Ovary (tissue), 9 donors: Measurements from ENCODE around the gene PRR16. TPM values are rescaled to one million over a fixed set of nuclear protein-coding genes. Genes with fewer than 3 reads are reported as not detected.
"Not testable (repeated sequence)": the region's sequence is repeated elsewhere in the genome, so short reads cannot be mapped to it uniquely, and the experiment has no call there.

Source experiments
- DNase-seq, 5 donors: peaks; one replicate each; pipeline ENCODE4 v3.0.0-alpha.2; 2019 to 2020
- H3K27ac ChIP-seq, 2 donors: fragments of 200-600 bp; one replicate each; pipeline versions ENCODE4 v1.5.1 to v1.8.0; 2019 to 2022
- H3K27me3 ChIP-seq: fragments of 200-600 bp; one replicate; pipeline ENCODE4 v1.8.0; 2022
- H3K36me3 ChIP-seq: fragments of 200-600 bp; sonication (generic); one replicate; pipeline ENCODE4 v1.5.1; 2019
- H3K4me1 ChIP-seq: one replicate; pipeline ENCODE4 v1.8.1; 2013; ENCODE audit warnings: mild to moderate bottlenecking, moderate library complexity; ENCODE audit not compliant: insufficient read depth
- H3K4me3 ChIP-seq: fragments of 200-600 bp; sonication (generic); one replicate; pipeline ENCODE4 v1.5.1; 2017
- H3K9me3 ChIP-seq, 2 donors: fragments of 200-600 bp in 1 of 2; sonication (generic) in 1 of 2; one replicate each; pipeline versions ENCODE4 v1.5.1 to v1.8.1; 2013 to 2019; ENCODE audit warnings: mild to moderate bottlenecking in 1 of 2, moderate library complexity in 1 of 2
- EP300 ChIP-seq: sonication (generic); formaldehyde crosslinking; IDR thresholded peaks from one replicate; pipeline ENCODE4 v1.6.1; 2017; ENCODE audit warnings: antibody characterized with exemption
- POLR2A ChIP-seq: fragments of 450-650 bp; IDR thresholded peaks from one replicate; pipeline ENCODE4 v1.6.1; 2017; ENCODE audit warnings: antibody characterized with exemption, mild to moderate bottlenecking, moderate library complexity
- WGBS, 3 donors: extraction: QIAGEN DNeasy Blood & Tissue Kit in 1 of 3; methylation state at CpG; one replicate each; pipeline versions ENCODE4 v1.1.5 to v1.1.7; 2013 to 2017; 5-methylcytosine and 5-hydroxymethylcytosine counted together
- intact Hi-C, 4 donors: fragments of 100-400 bp; cut with DNase I; formaldehyde crosslinking; loops; one replicate each; pipeline versions ENCODE4 v1.11.0 to v1.15.1; 2022 to 2023
- polyA plus RNA-seq, 2 donors: library from polyadenylated mRNA; stranded (reverse); fragments of 200-250 nt in 1 of 2; fragments of 350-450 nt in 1 of 2; fragmentation: Illumina TruSeq in 1 of 2; extraction: RNeasy Lipid Tissue Mini Kit (QIAGEN cat#74804) in 1 of 2; gene quantifications; one replicate each; pipeline ENCODE4 v1.2.3, GENCODE V29; 2013 to 2014
- total RNA-seq, 7 donors: library from RNA; depleted of rRNA in 2 of 7; stranded (reverse); fragments of >200 nt in 2 of 7; fragmentation: NEBNext Ultra II Directional in 3 of 7; extraction: Animal tissue kit (Norgen Biotek cat#: 25700) in 3 of 7; gene quantifications; one replicate each; pipeline versions ENCODE4 v1.1.0 to v1.2.4, GENCODE V29; 2016 to 2023
- TF ChIP-seq, protein P1 (sequence below), 3 donors: fragments of 450-650 bp in 2 of 3; fragments of 200-600 bp in 1 of 3; IDR thresholded peaks; one replicate each; pipeline versions ENCODE4 v1.5.1 to v1.8.0; 2016 to 2022; ENCODE audit warnings: antibody characterized with exemption in 3 of 3, mild to moderate bottlenecking in 1 of 3
- donor health status: DM: no; HTN: no; CAD: no; lungs with moderate emphysema.
- donor health status: DM: no; HTN: no; CAD: no.
- donor health status: Bipolar disorder and iron deficiency.
- donor health status: DM: yes; HTN: yes; CAD: no.
- donor health status: DM: no; HTN: no; CAD: no.
- donor health status: DM: yes; HTN: yes; CAD: no.

PRR16 gene
- total and polyA plus RNA-seq, 9 donors, result 1.5 to 11.0 (median 4.6) TPM

DNA sequence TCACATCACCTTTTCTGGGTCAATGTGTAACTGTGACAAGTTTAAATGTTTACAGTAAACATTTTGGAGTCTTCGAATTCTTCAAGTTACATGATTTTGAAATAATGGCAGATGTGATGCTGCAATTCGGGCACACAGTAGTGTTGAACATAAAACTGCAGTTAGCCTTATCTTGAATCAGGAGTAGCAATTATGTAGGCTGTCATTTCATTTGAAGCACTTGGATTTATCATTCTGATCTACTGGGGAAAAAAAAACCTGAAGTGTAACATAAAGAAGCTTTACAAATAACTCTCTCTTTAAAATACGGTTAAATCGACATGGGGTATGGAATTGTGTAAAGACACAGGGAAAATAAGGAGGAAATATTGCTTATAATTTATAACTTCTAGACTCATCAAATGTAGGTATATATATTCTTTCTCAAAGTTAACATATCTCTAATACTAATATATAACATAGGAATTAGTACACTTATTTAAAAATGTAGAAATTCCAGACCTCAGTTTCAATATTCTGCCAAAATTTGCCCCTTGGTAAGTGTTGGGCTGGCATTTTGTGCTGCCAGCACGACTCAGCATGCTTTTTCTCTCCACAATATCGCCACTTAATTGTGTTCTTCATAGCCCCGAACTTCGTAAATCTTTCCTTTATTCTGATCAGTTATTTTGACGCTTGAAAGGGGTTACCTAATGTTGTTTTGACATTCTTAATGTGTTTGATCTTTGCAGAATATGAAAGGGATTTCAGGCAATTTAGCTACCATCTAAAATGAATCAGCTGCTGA, 226.7 kb downstream of the PRR16 start:
- TF ChIP-seq EP300 (no peak), POLR2A (no peak)
- TF ChIP-seq, protein P1, sequence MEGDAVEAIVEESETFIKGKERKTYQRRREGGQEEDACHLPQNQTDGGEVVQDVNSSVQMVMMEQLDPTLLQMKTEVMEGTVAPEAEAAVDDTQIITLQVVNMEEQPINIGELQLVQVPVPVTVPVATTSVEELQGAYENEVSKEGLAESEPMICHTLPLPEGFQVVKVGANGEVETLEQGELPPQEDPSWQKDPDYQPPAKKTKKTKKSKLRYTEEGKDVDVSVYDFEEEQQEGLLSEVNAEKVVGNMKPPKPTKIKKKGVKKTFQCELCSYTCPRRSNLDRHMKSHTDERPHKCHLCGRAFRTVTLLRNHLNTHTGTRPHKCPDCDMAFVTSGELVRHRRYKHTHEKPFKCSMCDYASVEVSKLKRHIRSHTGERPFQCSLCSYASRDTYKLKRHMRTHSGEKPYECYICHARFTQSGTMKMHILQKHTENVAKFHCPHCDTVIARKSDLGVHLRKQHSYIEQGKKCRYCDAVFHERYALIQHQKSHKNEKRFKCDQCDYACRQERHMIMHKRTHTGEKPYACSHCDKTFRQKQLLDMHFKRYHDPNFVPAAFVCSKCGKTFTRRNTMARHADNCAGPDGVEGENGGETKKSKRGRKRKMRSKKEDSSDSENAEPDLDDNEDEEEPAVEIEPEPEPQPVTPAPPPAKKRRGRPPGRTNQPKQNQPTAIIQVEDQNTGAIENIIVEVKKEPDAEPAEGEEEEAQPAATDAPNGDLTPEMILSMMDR (IDR thresholded peaks at IDR 0.05), result no peak
- H3K27me3 ChIP-seq, result no peaks in the 10 kb centered on the region
- no peak overlapping the region for H3K4me3 ChIP-seq
- intact Hi-C loops, result no loop called here
- no peak overlapping the region for H3K27ac ChIP-seq
- no peaks in the 10 kb centered on the region for H3K9me3 ChIP-seq
- no peaks in the 10 kb centered on the region for H3K4me1 ChIP-seq
- WGBS, 3 donors, result 68 to 75% (median 73%) methylated on average over 9 of the region's 9 CpGs
- H3K36me3 ChIP-seq, result no peaks in the 10 kb centered on the region
- no peak for DNase-seq

DNA sequence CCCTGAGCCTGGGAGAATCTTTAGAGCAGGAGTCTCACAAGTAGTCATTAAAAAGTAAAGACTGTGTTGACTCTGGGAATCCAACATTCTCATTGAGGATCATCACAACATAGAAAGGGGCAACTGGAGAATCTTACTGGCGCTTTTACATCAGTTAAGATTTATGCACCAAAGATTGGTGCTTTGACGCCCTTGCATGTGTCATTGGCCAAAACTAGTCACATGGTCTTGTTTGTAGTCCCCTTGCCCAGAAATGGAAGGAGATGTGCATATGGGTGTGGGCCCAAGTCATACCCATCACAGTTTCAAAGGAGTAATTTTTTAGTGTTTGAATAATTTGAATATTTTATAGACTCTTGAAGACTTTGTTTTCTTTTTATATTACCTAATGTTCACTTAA, 228.2 kb downstream of the PRR16 start:
- intact Hi-C loops, result no loop called here
- Histone ChIP-seq H3K9me3 (no peaks in the 10 kb centered on the region), H3K36me3 (no peaks in the 10 kb centered on the region), H3K4me3 (no peak overlapping the region), H3K27ac (no peak overlapping the region), H3K4me1 (no peaks in the 10 kb centered on the region), H3K27me3 (no peaks in the 10 kb centered on the region)
- TF ChIP-seq EP300 (no peak), POLR2A (no peak)
- TF ChIP-seq, protein P1 (IDR thresholded peaks at IDR 0.05), result no peak
- DNase-seq, result no peak
- 84 to 95% (median 94%) methylated on average over 2 of the region's 2 CpGs for WGBS, 3 donors

DNA sequence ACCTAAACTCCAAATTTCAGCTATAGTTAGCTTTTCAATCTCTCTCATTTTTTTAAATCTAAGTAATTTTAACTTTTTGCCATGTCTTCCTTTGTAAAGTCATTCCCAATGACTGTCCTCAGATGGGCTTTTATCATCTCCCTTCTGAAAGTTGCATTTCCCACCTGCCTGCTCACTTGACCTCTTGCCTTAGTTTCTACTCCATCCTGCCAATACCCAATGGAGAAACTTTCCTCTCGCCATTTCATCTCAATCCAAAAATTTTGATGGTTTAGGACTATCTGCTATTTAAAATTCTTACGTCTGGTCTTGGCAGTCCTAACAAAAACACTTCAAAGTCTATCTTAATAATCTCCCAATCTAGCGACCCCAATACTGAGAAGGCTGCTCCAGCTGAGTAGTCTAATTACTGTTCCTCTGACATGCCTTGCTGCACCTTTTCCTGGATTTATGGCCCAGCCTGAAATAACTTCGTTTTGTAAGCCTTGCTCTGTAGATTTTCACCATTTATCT, 231.3 kb downstream of the PRR16 start:
- H3K36me3 ChIP-seq, result no peaks in the 10 kb centered on the region
- no peak for DNase-seq
- H3K4me3 ChIP-seq, result no peak overlapping the region
- H3K27ac ChIP-seq, result no peak overlapping the region
- WGBS, 3 donors, result 52 to 58% (median 54%) methylated on average over 4 of the region's 4 CpGs
- intact Hi-C loops, result no loop called here
- H3K4me1 ChIP-seq, result no peaks in the 10 kb centered on the region
- TF ChIP-seq EP300 (no peak), POLR2A (no peak)
- TF ChIP-seq, protein P1 (IDR thresholded peaks at IDR 0.05), result no peak
- H3K9me3 ChIP-seq, result no peaks in the 10 kb centered on the region
- no peaks in the 10 kb centered on the region for H3K27me3 ChIP-seq

DNA sequence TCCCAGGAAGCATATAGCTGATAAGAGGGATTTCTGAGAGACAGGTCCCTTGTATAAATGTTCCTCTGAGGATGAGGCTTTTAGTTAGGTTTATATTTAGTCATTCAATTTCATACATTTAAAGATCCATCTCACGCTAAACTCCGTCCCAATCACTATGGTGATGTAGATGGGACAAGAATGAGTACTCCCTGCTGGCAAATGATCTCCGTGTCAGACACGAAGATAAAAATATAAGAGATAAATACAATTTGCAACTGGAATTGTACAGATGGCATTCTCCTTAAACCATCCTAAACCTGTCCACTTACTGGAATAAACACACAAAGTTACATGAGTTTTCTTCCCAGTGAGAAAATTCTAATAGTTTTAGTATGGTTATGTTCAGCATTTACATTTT, 233.0 kb downstream of the PRR16 start:
- H3K27me3 ChIP-seq, result no peaks in the 10 kb centered on the region
- H3K4me1 ChIP-seq, result no peaks in the 10 kb centered on the region
- H3K9me3 ChIP-seq, result no peaks in the 10 kb centered on the region
- H3K36me3 ChIP-seq, result no peaks in the 10 kb centered on the region
- DNase-seq, result no peak
- intact Hi-C loops, result no loop called here
- TF ChIP-seq POLR2A (no peak), EP300 (no peak)
- TF ChIP-seq, protein P1 (IDR thresholded peaks at IDR 0.05), result no peak
- H3K4me3 ChIP-seq, result no peak overlapping the region
- H3K27ac ChIP-seq, result no peak overlapping the region
- 45 to 62% (median 56%) methylated on average over 4 of the region's 4 CpGs for WGBS, 3 donors

DNA sequence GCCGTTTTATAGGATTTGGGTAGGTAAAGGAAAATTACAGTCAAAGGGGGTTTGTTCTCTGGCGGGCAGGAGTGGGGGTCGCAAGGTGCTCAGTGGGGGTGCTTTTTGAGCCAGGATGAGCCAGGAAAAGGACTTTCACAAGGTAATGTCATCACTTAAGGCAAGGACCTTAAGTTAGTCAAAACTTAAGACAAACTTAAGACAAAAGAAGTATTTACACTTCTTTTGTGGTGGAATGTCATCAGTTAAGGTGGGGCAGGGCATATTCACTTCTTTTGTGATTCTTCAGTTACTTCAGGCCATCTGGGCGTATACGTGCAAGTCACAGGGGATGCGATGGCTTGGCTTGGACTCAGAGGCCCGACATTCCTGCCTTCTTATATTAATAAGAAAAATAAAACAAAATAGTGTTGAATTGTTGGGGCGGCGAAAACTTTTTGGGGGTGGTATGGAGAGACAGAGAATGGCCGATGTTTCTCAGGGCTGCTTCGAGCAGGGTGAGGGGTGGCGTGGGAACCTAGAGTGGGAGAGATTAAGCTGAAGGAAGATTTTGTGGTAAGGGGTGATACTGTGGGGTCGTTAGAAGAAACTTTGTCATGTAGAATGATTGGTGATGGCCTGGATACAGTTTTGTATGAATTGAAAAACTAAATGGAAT, 233.7 kb downstream of the PRR16 start:
- H3K4me3 ChIP-seq, intact Hi-C loops, H3K27me3 ChIP-seq, H3K36me3 ChIP-seq, H3K9me3 ChIP-seq, H3K27ac ChIP-seq, DNase-seq, H3K4me1 ChIP-seq: not testable (repeated sequence)
- WGBS, 3 donors, result 75 to 81% (median 77%) methylated on average over 10 to 13 of the region's 13 CpGs

DNA sequence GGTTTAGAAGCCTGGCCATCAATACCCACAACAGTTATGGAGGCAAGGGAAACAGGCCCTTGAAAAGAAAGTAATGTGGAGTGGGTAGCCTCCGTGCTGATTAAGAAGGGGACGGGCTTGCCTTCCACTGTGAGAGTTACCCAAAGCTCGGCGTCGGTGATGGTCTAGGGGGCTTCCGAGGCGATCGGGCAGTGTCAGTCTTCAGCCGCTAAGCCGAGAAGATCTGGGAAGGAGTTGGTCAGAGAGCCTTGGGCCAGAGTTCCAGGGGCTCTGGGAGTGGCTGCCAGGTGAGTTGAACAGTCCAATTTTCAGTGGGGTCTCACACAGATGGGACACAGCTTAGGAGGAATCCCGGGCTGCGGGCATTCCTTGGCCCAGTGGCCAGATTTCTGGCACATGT, 236.6 kb downstream of the PRR16 start:
- H3K27me3 ChIP-seq, H3K27ac ChIP-seq, H3K4me1 ChIP-seq, H3K36me3 ChIP-seq, intact Hi-C loops, H3K9me3 ChIP-seq, H3K4me3 ChIP-seq, DNase-seq: not testable (repeated sequence)
- 76 to 87% (median 87%) methylated on average over 12 of the region's 12 CpGs for WGBS, 3 donors

DNA sequence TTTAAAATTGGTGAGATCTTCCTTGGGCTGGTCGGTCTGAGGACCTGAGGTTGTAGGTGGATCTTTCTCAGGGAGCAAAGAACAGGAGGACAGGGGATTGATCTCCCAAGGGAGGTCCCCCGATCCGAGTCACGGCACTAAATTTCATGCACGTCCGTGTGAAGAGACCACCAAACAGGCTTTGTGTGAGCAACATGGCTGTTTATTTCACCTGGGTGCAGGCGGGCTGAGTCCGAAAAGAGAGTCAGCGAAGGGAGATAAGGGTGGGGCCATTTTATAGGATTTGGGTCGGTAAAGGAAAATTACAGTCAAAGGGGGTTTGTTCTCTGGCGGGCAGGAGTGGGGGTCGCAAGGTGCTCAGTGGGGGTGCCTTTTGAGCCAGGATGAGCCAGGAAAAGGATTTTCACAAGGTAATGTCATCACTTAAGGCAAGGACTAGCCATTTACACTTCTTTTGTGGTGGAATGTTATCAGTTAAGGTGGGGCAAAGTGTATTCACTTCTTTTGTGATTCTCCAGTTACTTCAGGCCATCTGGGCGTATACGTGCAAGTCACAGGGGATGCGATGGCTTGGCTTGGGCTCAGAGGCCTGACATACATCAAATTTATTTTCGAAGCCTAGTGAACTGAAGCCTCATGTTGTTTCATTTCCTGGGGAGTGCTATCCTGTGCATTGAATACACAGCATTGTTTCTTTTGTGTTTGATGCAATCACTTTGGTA, 238.9 kb downstream of the PRR16 start:
- H3K27me3 ChIP-seq, H3K9me3 ChIP-seq, H3K4me3 ChIP-seq, H3K36me3 ChIP-seq, DNase-seq, H3K27ac ChIP-seq, intact Hi-C loops, H3K4me1 ChIP-seq: not testable (repeated sequence)
- WGBS, 3 donors, result 39 to 53% (median 44%) methylated on average over 16 of the region's 16 CpGs
